H1 (cell line): Measurements from ENCODE around the gene KIAA1614. TPM values are rescaled to one million over a fixed set of nuclear protein-coding genes. Genes with fewer than 3 reads are reported as not detected.

Source experiments
- CTCF ChIA-PET: fragments of 300-600 bp; sonication (Branson Sonifier 250); formaldehyde crosslinking; loops from one replicate; lab custom pipeline; 2021; ENCODE audit not compliant: partially characterized antibody; lab: Charles Lee
- POLR2A ChIA-PET: fragments of 300-600 bp; sonication (Branson Sonifier 250); formaldehyde crosslinking; loops from one replicate; lab custom pipeline; 2021; ENCODE audit warnings: inconsistent platforms; ENCODE audit not compliant: partially characterized antibody; lab: Charles Lee
- DNase-seq, 2 experiments: peaks; one replicate each; pipeline versions ENCODE4 v3.0.0 to v3.0.0-alpha.2; 2010 to 2022; ENCODE audit warnings: low spot score in 2 of 2, low read depth in 1 of 2, mixed read lengths in 1 of 2
- FAIRE-seq: peaks from 2 replicates; lab custom pipeline; 2011; peaks lifted over from hg19 to GRCh38; lab: Jason Lieb, UNC
- H2AFZ ChIP-seq: 2 replicates; pipeline ENCODE4 v1.8.1; 2012; ENCODE audit warnings: low read length, inconsistent platforms
- H2AK5ac ChIP-seq: 2 replicates; pipeline ENCODE4 v1.6.1; 2013; ENCODE audit warnings: low read depth, low read length
- H2BK120ac ChIP-seq: replicated peaks from 2 replicates; pipeline ENCODE3; 2013; ENCODE audit warnings: low read depth, low read length, inconsistent platforms
- H2BK12ac ChIP-seq: 2 replicates; pipeline ENCODE4 v1.6.1; 2013; ENCODE audit warnings: low read depth, low read length
- H2BK15ac ChIP-seq: 2 replicates; pipeline ENCODE4 v1.6.1; 2013; ENCODE audit warnings: low read length
- H2BK20ac ChIP-seq: 2 replicates; pipeline ENCODE4 v1.6.1; 2013; ENCODE audit warnings: low read length
- H2BK5ac ChIP-seq: 2 replicates; pipeline ENCODE4 v1.6.1; 2013; ENCODE audit warnings: low read depth, low read length
- H3K14ac ChIP-seq: 2 replicates; pipeline ENCODE4 v1.6.1; 2013; ENCODE audit warnings: inconsistent platforms; ENCODE audit not compliant: insufficient read length
- H3K18ac ChIP-seq: 2 replicates; pipeline ENCODE4 v1.6.1; 2013; ENCODE audit warnings: low read length; ENCODE audit errors: extremely low read depth
- H3K23ac ChIP-seq: 2 replicates; pipeline ENCODE4 v1.6.1; 2013; ENCODE audit warnings: inconsistent platforms; ENCODE audit not compliant: insufficient read length
- H3K23me2 ChIP-seq: 2 replicates; pipeline ENCODE4 v1.6.1; 2013; ENCODE audit warnings: low read depth, low read length
- H3K27ac ChIP-seq: 2 replicates; pipeline ENCODE4 v1.6.1; 2011; ENCODE audit warnings: low read depth, low read length, inconsistent platforms
- H3K27me3 ChIP-seq, 4 experiments: replicated peaks in 1 of 4; 1 replicate in 1 of 4; 2 replicates in 3 of 4; pipeline versions ENCODE4 v1.6.1 to v1.8.1; 2011 to 2013; ENCODE audit warnings: low read length in 3 of 4, mild to moderate bottlenecking in 3 of 4, inconsistent platforms in 2 of 4, mixed read lengths in 2 of 4, moderate library complexity in 1 of 4; ENCODE audit not compliant: control insufficient read depth in 3 of 4, insufficient read depth in 3 of 4; ENCODE audit errors: extremely low read depth in 1 of 4
- H3K36me3 ChIP-seq, 4 experiments: 2 replicates each; pipeline versions ENCODE4 v1.6.1 to v1.8.1; 2011 to 2013; ENCODE audit warnings: mild to moderate bottlenecking in 4 of 4, low read length in 3 of 4, moderate library complexity in 2 of 4, control low read depth in 1 of 4, inconsistent platforms in 1 of 4; ENCODE audit not compliant: insufficient read depth in 4 of 4, control insufficient read depth in 2 of 4
- H3K4ac ChIP-seq: replicated peaks from 2 replicates; pipeline ENCODE3; 2013; ENCODE audit warnings: low read length, low read depth, mixed read lengths, inconsistent platforms; ENCODE audit not compliant: insufficient read length
- H3K4me1 ChIP-seq, 4 experiments: replicated peaks in 1 of 4; 1 replicate in 1 of 4; 2 replicates in 3 of 4; pipeline versions ENCODE4 v1.6.1 to v1.8.1; 2011 to 2013; ENCODE audit warnings: low read length in 3 of 4, inconsistent platforms in 2 of 4, mixed read lengths in 1 of 4; ENCODE audit not compliant: insufficient read depth in 4 of 4, control insufficient read depth in 3 of 4
- H3K4me2 ChIP-seq, 2 experiments: 2 replicates each; pipeline versions ENCODE4 v1.6.1 to v1.8.1; 2011 to 2013; ENCODE audit warnings: low read depth in 2 of 2, low read length in 2 of 2, control low read depth in 1 of 2, inconsistent platforms in 1 of 2, mild to moderate bottlenecking in 1 of 2; ENCODE audit not compliant: insufficient read depth in 1 of 2
- H3K4me3 ChIP-seq, 4 experiments: fragments of 200-600, 300-600 bp in 1 of 4; sonication (generic), shearing (Covaris generic), sonication (Bioruptor Twin) in 1 of 4; 2 replicates each; pipeline versions ENCODE4 v1.5.1 to v1.8.1; 2011 to 2016; ENCODE audit warnings: low read length in 4 of 4, low read depth in 3 of 4, control low read depth in 2 of 4, inconsistent platforms in 2 of 4, mild to moderate bottlenecking in 2 of 4, mixed read lengths in 1 of 4, moderate library complexity in 1 of 4; ENCODE audit not compliant: insufficient read depth in 2 of 4; ENCODE audit errors: extremely low read depth in 1 of 4
- H3K56ac ChIP-seq: replicated peaks from 2 replicates; pipeline ENCODE3; 2013; ENCODE audit warnings: low read depth, mild to moderate bottlenecking, mixed read lengths, low read length, inconsistent platforms; ENCODE audit not compliant: insufficient read length
- H3K79me1 ChIP-seq: 2 replicates; pipeline ENCODE4 v1.6.1; 2013; ENCODE audit warnings: low read depth, low read length, control low read depth
- H3K79me2 ChIP-seq, 2 experiments: 2 replicates each; pipeline versions ENCODE4 v1.6.1 to v1.8.1; 2012 to 2013; ENCODE audit warnings: low read length in 2 of 2, mild to moderate bottlenecking in 2 of 2, inconsistent platforms in 1 of 2; ENCODE audit not compliant: insufficient read depth in 2 of 2, control insufficient read depth in 1 of 2
- H3K9ac ChIP-seq, 4 experiments: replicated peaks in 1 of 4; 1 replicate in 1 of 4; 2 replicates in 3 of 4; pipeline versions ENCODE4 v1.6.1 to v1.8.1; 2011 to 2013; ENCODE audit warnings: low read depth in 3 of 4, low read length in 3 of 4, control low read depth in 2 of 4, mild to moderate bottlenecking in 2 of 4, moderate library complexity in 2 of 4, inconsistent platforms in 1 of 4; ENCODE audit errors: extremely low read depth in 1 of 4
- H3K9me3 ChIP-seq, 2 experiments: 2 replicates each; pipeline versions ENCODE4 v1.6.1 to v1.8.1; 2012 to 2013; ENCODE audit warnings: mild to moderate bottlenecking in 2 of 2, moderate library complexity in 2 of 2, control low read depth in 1 of 2, inconsistent platforms in 1 of 2, low read depth in 1 of 2, low read length in 1 of 2, mixed read lengths in 1 of 2; ENCODE audit not compliant: insufficient read depth in 2 of 2
- H4K20me1 ChIP-seq, 2 experiments: replicated peaks in 1 of 2; 2 replicates each; pipeline versions ENCODE3 to v1.8.1; 2011 to 2013; ENCODE audit warnings: inconsistent platforms in 2 of 2, low read length in 2 of 2, mild to moderate bottlenecking in 1 of 2; ENCODE audit not compliant: insufficient read depth in 2 of 2, control insufficient read depth in 1 of 2
- H4K5ac ChIP-seq: 2 replicates; pipeline ENCODE4 v1.6.1; 2013; ENCODE audit warnings: low read length, low read depth, mixed read lengths, inconsistent platforms; ENCODE audit not compliant: insufficient read length
- H4K8ac ChIP-seq: 2 replicates; pipeline ENCODE4 v1.8.0; 2013; ENCODE audit warnings: mild to moderate bottlenecking, moderate library complexity, low read length, inconsistent platforms; ENCODE audit not compliant: insufficient read depth; ENCODE audit errors: extremely low read depth
- H4K91ac ChIP-seq: replicated peaks from 2 replicates; pipeline ENCODE3; 2013; ENCODE audit warnings: low read length, mixed read lengths, inconsistent platforms; ENCODE audit not compliant: insufficient read length
- CTBP2 ChIP-seq: IDR thresholded peaks from 2 replicates; pipeline ENCODE4 v1.7.0; 2011; ENCODE audit warnings: borderline replicate concordance, mild to moderate bottlenecking, moderate library complexity, mixed read lengths, low read length; ENCODE audit not compliant: insufficient read depth, insufficient read length
- GABPA ChIP-seq: IDR thresholded peaks from 2 replicates; pipeline ENCODE4 v1.6.1; 2011; ENCODE audit warnings: mild to moderate bottlenecking, low read length, moderate library complexity, borderline replicate concordance; ENCODE audit not compliant: insufficient read depth
- NANOG ChIP-seq: IDR thresholded peaks from 2 replicates; pipeline ENCODE4 v1.6.1; 2011; ENCODE audit warnings: low read length, low read depth, mild to moderate bottlenecking, inconsistent platforms; ENCODE audit not compliant: insufficient read depth, poor library complexity, severe bottlenecking
- RXRA ChIP-seq: IDR thresholded peaks from 2 replicates; pipeline ENCODE4 v1.6.1; 2011; ENCODE audit warnings: low read depth, mild to moderate bottlenecking, low read length, moderate library complexity; ENCODE audit not compliant: insufficient read depth
- TAF7 ChIP-seq: optimal IDR thresholded peaks from 2 replicates; pipeline ENCODE3; 2011; ENCODE audit warnings: low read depth, mild to moderate bottlenecking, inconsistent platforms, low read length, moderate library complexity, borderline replicate concordance
- TBP ChIP-seq: IDR thresholded peaks from 2 replicates; pipeline ENCODE4 v1.6.1; 2011; ENCODE audit warnings: low read depth, low read length, improper control_type of control experiment
- TCF12 ChIP-seq: IDR thresholded peaks from 2 replicates; pipeline ENCODE4 v1.6.1; 2011; ENCODE audit warnings: low read depth, mild to moderate bottlenecking, low read length
- TEAD4 ChIP-seq: IDR thresholded peaks from 2 replicates; pipeline ENCODE4 v1.6.1; 2012; ENCODE audit warnings: low read depth, low read length, inconsistent platforms, mixed read lengths
- WGBS, 2 experiments: shearing (Covaris generic) in 1 of 2; methylation state at CpG; one replicate each; pipeline versions ENCODE4 v1.1.6 to v1.1.7; 2013 to 2015; ENCODE audit warnings: low lambda C conversion rate in 2 of 2, mixed read lengths in 2 of 2, inconsistent platforms in 1 of 2, low coverage in 1 of 2, missing lambda C conversion rate in 1 of 2; ENCODE audit not compliant: insufficient replicate concordance in 2 of 2, insufficient coverage in 1 of 2, insufficient read length in 1 of 2; ENCODE audit errors: extremely low coverage in 1 of 2, missing lambda C conversion rate in 1 of 2; 5-methylcytosine and 5-hydroxymethylcytosine counted together
- polyA plus RNA-seq, 7 experiments: library from polyadenylated mRNA; depleted of rRNA in 3 of 7; stranded (reverse) in 5 of 7; unstranded in 2 of 7; fragments of >200 nt in 5 of 7; fragments of 200-250 nt in 2 of 7; gene quantifications; 1 replicate in 5 of 7; 2 replicates in 1 of 7; 4 replicates in 1 of 7; pipeline versions ENCODE4 v1.2.1 to v1.2.3, GENCODE V29; 2011 to 2013; ENCODE audit warnings: missing spikeins in 2 of 7, mixed read lengths in 2 of 7
- total RNA-seq: library from RNA; stranded (reverse); fragmentation: NEBNext Ultra II Directional; extraction: Animal tissue kit (Norgen Biotek cat#: 25700); gene quantifications from 2 replicates; pipeline ENCODE4 v1.2.1, GENCODE V29; 2021

KIAA1614 gene
- total and polyA plus RNA-seq, 2 of the 8 experiments (the other 6 are each of a cell fraction or from before 2014, with no cell fraction given) = 1.3 to 3.1 TPM

GRCh38 chr1:180927841-180928240 is 15.1 kb downstream of the KIAA1614 start:
- Histone ChIP-seq H2BK12ac (no peak overlapping the region), H3K27me3 (no peaks in the 10 kb centered on the region; a peak in 1 of 7 replicates), H3K27ac (no peak overlapping the region), H2AK5ac (no peak overlapping the region), H3K56ac (no peak overlapping the region), H4K20me1 (no peaks in the 10 kb centered on the region), H3K36me3 (no peaks in the 10 kb centered on the region), H2AFZ (no peak overlapping the region), H3K23me2 (peaks cover 2% of the 10 kb centered on the region), H4K5ac (no peak overlapping the region), H3K4me3 (no peak overlapping the region), H3K23ac (no peak overlapping the region), H4K91ac (no peak overlapping the region), H3K79me2 (no peaks in the 10 kb centered on the region), H3K9ac (no peak overlapping the region), H3K4me1 (peaks cover 22 to 44% (median 33%) of the 10 kb centered on the region in 4 experiments), H2BK15ac (no peak overlapping the region), H3K14ac (no peak overlapping the region), H2BK20ac (no peak overlapping the region), H4K8ac (no peak overlapping the region), H3K4ac (no peak overlapping the region), H2BK120ac (no peak overlapping the region), H3K9me3 (no peaks in the 10 kb centered on the region), H3K79me1 (no peaks in the 10 kb centered on the region), H3K4me2 (no peak overlapping the region), H3K18ac (no peak overlapping the region), H2BK5ac (no peak overlapping the region)
- ChIA-PET CTCF (interaction anchor here (0.6 to 3.9 kb wide), 10 partner anchors 9 to 221 kb away, joined by 3 to 11 read pairs (median 3); partner anchors contain the start of gene KIAA1614), POLR2A (interaction anchor here (0.7 to 1.8 kb wide), 3 partner anchors 15 to 128 kb away, joined by 3 to 6 read pairs (median 3); no protein-coding TSS in a partner anchor)
- WGBS, 2 experiments = 91% methylated on average over 3 of the region's 4 CpGs; no CpG with 5 or more reads in 1 of the 2 experiments
- DNase-seq (no peak), FAIRE-seq (no peak)
- TF ChIP-seq GABPA = no peak
- no peak for TF ChIP-seq NANOG
- no peak for TF ChIP-seq TEAD4
- TF ChIP-seq TAF7 = no peak
- no peak for TF ChIP-seq RXRA
- no peak for TF ChIP-seq CTBP2
- TF ChIP-seq TBP = no peak
- no peak for TF ChIP-seq TCF12
